NCI-H524 treated with DMSO at 0.1 percent for 48 hours (cell line): ENCODE data around the gene DPY19L2.
"Not testable (repeated sequence)": the region's sequence is repeated elsewhere in the genome, so short reads cannot be mapped to it uniquely, and the experiment has no call there.

Experiments used
- DNase-seq: peaks from one replicate; lab custom pipeline; 2025; lab: John Stamatoyannopoulos, UW

The DPY19L2 gene

GRCh38 chr12:63529641-63530040 lies 138.7 kb downstream of the DPY19L2 start:
- not testable (repeated sequence) for DNase-seq

- DNase-seq, result no peak
These were observed 142.5 kb downstream of the DPY19L2 start for GRCh38 chr12:63525831-63526230.

GRCh38 chr12:63521706-63522105 lies 146.6 kb downstream of the DPY19L2 start:
- no peak for DNase-seq
